HG02571 (cell line): ENCODE results near the gene NTM.
"Not testable (repeated sequence)": the region's sequence is repeated elsewhere in the genome, so short reads cannot be mapped to it uniquely, and the experiment has no call there.

Experiments
- ATAC-seq: cut with Tn5 transposase; IDR thresholded peaks from one replicate; pipeline ENCODE4 v1.9.1; 2021; ENCODE audit warnings: mild to moderate bottlenecking, moderate library complexity; ENCODE audit not compliant: unreplicated experiment

NTM gene

DNA sequence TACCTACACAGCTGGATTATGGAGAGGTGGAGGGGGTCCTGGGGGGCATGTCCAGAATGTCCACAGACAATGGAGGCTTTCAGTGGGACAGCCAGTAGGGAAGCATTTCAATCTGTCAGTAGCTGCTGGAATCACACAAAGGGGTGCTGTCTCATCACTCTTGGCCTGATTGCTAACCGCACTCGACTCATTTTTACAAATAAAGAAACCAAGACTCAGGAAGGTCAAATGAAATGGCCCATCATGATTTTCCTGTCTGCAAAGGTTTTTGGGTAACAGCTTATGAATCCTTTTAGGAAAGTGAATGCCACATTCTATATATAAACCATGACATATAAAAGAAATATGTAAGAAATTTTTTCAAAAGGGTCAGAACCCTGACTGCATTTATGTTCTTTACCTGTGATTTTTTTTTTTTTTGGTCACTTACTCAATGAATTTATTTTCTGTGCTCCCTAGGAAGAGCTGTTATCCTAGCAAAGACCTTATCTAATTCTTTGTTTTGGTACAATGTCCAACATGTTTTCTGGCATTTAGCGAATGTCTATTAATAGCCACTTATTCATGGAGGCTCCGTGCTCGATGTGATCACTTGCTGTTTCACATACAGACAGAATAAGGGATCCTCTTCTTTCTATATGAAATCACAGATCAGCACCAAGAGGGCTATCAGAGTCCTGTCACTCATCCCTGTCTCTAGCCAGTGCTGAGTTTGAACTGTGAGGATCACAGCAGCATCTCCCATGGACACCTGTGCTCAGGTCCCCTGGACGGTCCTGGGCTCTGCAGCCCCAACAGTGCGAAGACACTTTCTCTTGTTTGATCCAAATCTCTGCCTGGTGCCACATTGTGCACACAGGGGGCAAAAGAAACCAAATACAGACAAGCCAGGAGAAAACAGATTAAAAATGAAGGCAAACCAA is 979.7 kb downstream of the NTM start:
- no peak for ATAC-seq

DNA sequence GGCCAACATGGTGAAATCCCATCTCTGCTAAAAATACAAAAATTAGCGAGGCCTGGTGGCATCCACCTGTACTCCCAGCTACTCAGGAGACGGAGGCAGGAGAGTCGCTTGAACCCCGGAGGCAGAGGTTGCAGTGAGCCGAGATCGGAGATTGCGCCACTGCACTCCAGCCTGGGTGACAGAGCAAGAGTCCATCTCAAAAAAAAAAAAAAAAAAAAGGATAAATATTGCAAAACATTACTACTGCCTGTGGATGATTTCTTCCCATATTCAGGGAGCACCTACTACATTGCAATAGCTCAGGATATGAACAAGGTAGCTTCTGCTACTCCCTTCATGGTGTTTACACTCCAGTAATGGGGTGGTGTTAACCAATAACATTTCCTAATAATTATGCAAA is 980.6 kb downstream of the NTM start:
- ATAC-seq = no peak

DNA sequence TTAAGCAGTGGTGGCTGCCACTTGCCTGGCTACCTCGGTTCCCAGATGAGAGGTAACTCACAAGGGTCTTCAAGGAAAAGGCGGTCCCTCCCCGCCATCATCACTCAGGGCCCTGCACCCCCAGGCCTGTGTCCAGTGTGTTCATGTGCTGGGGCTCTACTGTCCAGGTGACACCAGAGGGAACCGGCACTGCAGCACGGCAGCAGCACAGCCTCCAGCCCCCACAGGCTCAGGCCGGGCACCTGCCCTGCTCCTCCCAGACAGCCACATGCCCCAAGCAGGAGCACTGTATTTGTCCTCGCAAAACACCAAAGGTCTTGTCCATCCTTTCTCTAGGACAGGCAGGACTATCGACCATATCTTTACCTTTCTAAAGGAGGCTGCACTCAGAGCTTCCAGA is 982.1 kb downstream of the NTM start:
- no peak for ATAC-seq

DNA sequence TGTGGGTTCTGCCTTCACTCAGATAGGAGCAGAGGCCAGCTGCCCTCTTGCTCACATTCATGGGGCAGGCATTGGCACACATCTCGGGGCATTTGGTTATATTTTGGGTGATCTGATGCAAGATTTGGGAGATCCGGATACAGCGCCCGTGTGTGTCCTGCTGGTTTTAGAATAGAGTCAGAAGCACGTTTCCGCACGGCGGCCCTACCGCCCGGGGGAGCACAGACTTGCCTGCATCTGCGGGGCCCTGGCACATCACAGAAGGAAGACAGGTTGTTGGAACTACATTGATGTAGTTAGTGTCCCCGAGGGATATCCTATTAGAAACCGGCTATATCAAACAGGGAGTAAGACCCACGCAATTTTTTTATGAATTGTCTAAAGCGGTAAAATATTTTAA is 982.8 kb downstream of the NTM start:
- ATAC-seq = no peak

DNA sequence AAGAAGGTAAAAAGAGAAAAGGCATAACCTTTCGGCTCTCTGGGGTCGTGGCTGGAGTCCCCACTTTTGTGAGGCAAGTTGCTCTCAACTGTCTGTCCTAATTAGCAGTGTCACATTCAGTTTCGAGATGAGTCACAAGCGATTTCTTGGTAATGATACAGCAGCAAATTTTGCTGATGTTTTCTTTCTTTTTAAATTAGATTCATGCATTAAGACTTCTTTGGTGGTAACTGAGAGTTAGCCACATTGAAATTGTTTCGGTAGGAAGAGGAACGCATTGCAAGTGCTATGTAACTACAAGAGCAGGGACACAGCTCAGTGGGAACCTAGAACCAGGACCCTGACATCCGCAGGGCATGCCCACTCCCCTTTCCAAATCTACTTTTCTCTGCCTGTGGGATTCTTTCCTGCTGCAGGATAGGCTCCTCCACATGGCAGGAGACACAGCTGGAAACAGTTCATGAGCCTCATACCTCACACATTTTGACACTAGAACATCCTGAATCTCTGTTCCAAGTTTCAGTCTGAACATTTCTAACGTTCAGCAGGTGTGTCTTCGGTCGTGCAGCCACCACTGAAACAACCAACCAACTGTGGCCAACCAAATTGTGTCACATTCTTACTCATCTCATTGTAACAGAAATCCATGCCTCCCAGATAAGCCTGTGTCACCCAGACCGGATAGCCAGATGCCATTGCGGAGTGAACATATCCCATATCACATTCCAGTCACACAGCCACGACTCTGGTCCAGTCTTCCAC is 987.6 kb downstream of the NTM start:
- ATAC-seq = peak; percentile 73

DNA sequence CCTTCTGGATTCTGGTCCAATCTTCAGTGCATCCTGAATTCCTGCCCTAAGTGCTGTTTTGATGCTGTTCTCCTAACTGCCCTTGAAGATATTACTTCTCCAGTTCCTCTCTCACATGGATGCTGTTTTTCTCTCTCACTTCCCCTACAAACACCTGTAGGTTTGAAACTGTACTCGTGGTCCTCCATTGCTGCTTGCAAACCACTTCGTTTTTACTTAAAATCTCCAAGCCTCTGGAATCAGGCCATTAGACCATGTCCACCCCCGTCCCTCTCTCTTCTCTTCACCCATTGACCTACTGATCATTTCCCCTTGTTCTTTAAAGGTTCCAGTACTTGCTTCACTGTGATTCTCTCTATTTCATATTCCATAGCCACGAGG is 988.1 kb downstream of the NTM start:
- peak; percentile 29 for ATAC-seq

DNA sequence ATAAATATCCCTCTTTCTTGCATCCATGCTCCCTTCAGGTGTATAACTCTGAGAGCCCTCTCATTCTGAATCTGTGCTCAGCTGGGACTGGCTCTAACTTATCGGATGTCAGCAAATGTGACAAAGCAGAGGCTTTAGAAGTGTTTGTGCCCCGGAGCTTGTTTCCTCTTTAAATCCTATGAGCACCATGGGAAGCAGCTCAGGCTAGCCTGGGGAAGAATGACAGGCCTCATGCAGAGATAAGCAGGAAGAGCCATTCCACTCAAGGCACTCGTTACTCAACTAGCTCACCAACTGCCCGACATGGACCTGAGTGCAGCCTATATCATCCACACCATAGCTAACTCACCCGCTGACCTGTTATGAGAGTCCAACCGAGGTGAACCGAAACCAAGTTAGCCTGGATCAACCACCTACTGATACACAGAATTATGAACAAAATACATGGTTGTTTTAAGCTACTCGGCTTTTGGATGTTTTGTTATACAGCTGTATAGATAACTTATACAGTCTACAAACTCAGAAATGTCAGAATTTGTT is 990.7 kb downstream of the NTM start:
- no peak for ATAC-seq

DNA sequence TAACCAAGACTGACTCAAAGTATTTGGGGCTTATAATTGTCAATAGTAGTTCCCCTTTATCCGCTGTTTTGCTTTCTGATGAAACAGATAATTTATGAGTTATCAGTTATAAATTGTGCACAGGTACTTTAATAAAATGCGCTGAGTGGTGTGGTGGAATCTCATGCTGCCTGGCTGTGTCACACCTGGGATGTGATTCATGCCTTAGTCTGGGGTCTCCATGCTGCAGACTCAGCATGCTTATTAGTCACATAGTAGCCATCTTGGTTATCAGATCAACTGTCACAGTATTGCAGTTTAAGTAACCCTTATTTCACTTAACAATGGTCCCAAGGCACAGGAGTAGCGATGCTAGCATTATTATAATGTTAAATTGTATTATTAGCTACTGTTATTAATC is 995.2 kb downstream of the NTM start:
- ATAC-seq = no peak

DNA sequence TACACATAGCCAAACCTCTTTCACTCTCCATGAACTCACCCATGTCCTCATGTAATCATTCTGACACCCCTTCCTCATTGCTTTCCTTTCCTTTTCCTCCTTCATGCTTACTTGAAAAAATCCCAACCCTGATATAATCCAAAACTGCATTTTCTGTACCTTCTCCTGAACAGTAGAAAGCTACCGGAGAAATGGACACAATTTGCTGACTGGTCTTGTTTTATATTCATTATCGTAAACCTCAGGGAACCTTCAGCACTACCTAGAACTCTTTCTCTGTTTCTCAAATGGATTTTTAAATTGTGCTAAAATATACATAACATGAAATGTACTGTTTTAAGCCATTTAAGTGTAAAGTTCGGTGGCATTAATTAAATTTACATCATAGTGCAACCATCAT is 996.9 kb downstream of the NTM start:
- ATAC-seq = no peak

DNA sequence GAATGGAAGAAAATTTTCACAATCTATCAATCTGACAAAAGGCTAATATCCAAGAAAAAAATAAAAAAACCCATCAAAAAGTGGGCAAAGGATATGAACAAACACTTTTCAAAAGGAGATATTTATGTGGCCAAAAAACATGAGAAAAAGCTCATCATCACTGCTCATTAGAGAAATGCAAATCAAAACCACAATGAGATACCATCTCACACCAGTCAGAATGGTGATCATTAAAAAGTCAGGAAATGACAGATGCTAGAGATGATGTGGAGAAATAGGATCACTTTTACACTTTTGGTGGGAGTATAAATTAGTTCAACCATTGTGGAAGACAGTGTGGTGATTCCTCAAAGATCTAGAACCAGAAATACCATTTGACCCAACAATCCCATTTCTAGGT is 999.7 kb downstream of the NTM start:
- not testable (repeated sequence) for ATAC-seq

DNA sequence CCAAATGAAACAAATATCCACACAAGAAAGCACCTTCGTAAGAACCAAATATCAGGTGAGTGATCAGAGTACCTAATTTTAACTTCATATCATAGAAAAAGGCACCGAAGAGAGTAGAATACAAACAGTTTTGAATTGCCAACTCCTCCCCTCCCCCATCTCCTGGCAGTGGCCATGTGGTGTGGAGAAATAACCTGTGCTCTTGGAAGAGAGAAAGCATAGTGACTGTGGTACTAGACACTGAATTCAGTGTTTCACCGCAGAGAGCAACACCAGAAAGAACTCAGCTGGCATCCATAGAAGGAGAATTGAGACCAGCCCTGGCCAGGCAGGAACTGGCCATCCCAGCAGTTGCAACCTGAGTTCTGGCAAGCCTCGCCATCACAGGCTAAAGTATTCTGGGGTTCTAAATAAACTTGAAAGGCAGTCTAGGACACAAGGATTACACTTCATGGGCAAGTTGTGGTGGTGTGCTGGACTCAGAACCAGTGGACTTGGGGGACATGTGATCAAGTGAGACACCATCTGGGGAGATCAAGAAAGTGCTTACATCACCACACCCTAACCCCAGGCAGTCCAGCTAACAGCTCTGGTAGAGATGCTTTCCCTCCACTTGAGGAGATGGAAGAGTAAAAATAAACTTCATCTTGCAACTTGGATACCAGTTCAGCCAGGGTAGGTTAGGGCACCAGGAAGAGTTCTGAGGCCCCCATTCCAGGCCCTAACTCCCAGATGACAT is 1003.2 kb downstream of the NTM start:
- no peak for ATAC-seq

DNA sequence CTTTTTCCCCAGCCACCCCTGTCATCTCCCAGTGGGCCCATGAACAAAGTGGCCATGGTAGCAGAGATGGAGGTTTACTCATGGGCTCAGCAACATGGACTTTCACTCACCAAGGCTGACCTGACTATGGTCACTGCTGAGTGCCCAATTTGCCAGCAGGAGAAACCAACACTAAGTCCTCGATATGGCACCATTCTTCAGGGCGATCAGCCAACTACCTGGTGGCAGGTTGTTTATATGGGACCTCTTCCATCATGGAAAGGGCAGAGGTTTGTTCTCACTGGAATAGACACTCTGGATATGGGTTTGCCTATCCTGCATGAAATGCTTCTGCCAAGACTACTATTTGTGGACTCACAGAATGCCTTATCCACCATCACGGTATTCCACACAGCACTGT is 1009.1 kb downstream of the NTM start:
- ATAC-seq = no peak
